ENCODE data around the gene KATNB1. TPM values are rescaled to one million over a fixed set of nuclear protein-coding genes. Genes with fewer than 3 reads are reported as not detected.

Gene KATNB1
- total and polyA plus RNA-seq, 2 experiments from 2014 or later, result 31.4 to 65.9 TPM

- no peak for TF ChIP-seq EZH2 (IDR thresholded peaks at IDR 0.05; ENCODE audit: low read depth, unreplicated experiment)
- no peak for TF ChIP-seq REST (IDR thresholded peaks at IDR 0.05; ENCODE audit: unreplicated experiment)
- TF ChIP-seq STAT1 (IDR thresholded peaks at IDR 0.05; ENCODE audit: unreplicated experiment), result no peak
- TF ChIP-seq JUNB (IDR thresholded peaks at IDR 0.05; ENCODE audit: unreplicated experiment), result no peak
- TF ChIP-seq EZH2phosphoT487 (IDR thresholded peaks at IDR 0.05; ENCODE audit: unreplicated experiment), result no peak
- TF ChIP-seq POLR2AphosphoS5 (IDR thresholded peaks at IDR 0.05; ENCODE audit: low read depth), result no peak
- no peak for TF ChIP-seq ZNF331 (CRISPR knock-in tag; IDR thresholded peaks at IDR 0.05; ENCODE audit: low read depth)
- no peak for TF ChIP-seq CTCF (conservative IDR thresholded peaks at IDR 0.05; ENCODE audit: low read depth in 2 of 2)
- no peak for TF ChIP-seq NANOG (IDR thresholded peaks at IDR 0.05; ENCODE audit: borderline replicate concordance)
- no peak for TF ChIP-seq ZNF114 (CRISPR knock-in tag; IDR thresholded peaks at IDR 0.05)
- TF ChIP-seq ETS1 (IDR thresholded peaks at IDR 0.05), result no peak
Observed at GRCh38 chr16:57805176-57805575, 69.6 kb downstream of the KATNB1 start (continued).

Small RNA genes lying within 50 kb of the gene (microRNA-seq; reads per million reads assigned to microRNA genes)
- not detected for gene MIR6772

Small RNA genes lying within 50 kb of the gene (small RNA-seq; reads per million reads assigned to genes)
- not detected for gene MIR6772 (ENCODE audit: low replicate concordance)

Other genes with a start within 250 kb of the KATNB1 start
- 26.6 and 29.1 TPM in 2 replicates for gene DOK4, start 249.3 kb upstream of the KATNB1 start, total RNA-seq (2014; rRNA removed; shearing (Covaris generic))
- gene DOK4, start 249.3 kb upstream of the KATNB1 start, polyA plus RNA-seq (2016; fragmentation: Nextera tagmentation; extraction: Ambion mirVana), result 11.4 and 12.9 TPM in 2 replicates
- gene CCDC102A, start 199.2 kb upstream of the KATNB1 start, total RNA-seq (2014; rRNA removed; shearing (Covaris generic)), result 4.7 and 5.2 TPM in 2 replicates
- 2.0 and 3.2 TPM in 2 replicates for gene CCDC102A, start 199.2 kb upstream of the KATNB1 start, polyA plus RNA-seq (2016; fragmentation: Nextera tagmentation; extraction: Ambion mirVana)
- gene ADGRG5, start 193.1 kb upstream of the KATNB1 start, total RNA-seq (2014; rRNA removed; shearing (Covaris generic)), result 5.5 and 11.1 TPM in 2 replicates
- 2.2 and 2.6 TPM in 2 replicates for gene ADGRG5, start 193.1 kb upstream of the KATNB1 start, polyA plus RNA-seq (2016; fragmentation: Nextera tagmentation; extraction: Ambion mirVana)
- 0.12 and 0.14 TPM in 2 replicates for gene ADGRG1, start 107.1 kb upstream of the KATNB1 start, total RNA-seq (2014; rRNA removed; shearing (Covaris generic))
- 0.09 and 0.47 TPM in 2 replicates for gene ADGRG1, start 107.1 kb upstream of the KATNB1 start, polyA plus RNA-seq (2016; fragmentation: Nextera tagmentation; extraction: Ambion mirVana)
- gene ADGRG3, start 67.5 kb upstream of the KATNB1 start, total RNA-seq (2014; rRNA removed; shearing (Covaris generic)), result not detected in 2 replicates
- gene ADGRG3, start 67.5 kb upstream of the KATNB1 start, polyA plus RNA-seq (2016; fragmentation: Nextera tagmentation; extraction: Ambion mirVana), result not detected in 2 replicates
- gene DRC7, start 41.0 kb upstream of the KATNB1 start, total RNA-seq (2014; rRNA removed; shearing (Covaris generic)), result not detected in 2 replicates
- not detected in 2 replicates for gene DRC7, start 41.0 kb upstream of the KATNB1 start, polyA plus RNA-seq (2016; fragmentation: Nextera tagmentation; extraction: Ambion mirVana)
- 11.5 and 12.5 TPM in 2 replicates for gene KIFC3, start 66.7 kb downstream of the KATNB1 start, total RNA-seq (2014; rRNA removed; shearing (Covaris generic))
- 4.4 and 6.6 TPM in 2 replicates for gene KIFC3, start 66.7 kb downstream of the KATNB1 start, polyA plus RNA-seq (2016; fragmentation: Nextera tagmentation; extraction: Ambion mirVana)
- gene CNGB1, start 235.4 kb downstream of the KATNB1 start, total RNA-seq (2014; rRNA removed; shearing (Covaris generic)), result not detected in 2 replicates
- gene CNGB1, start 235.4 kb downstream of the KATNB1 start, polyA plus RNA-seq (2016; fragmentation: Nextera tagmentation; extraction: Ambion mirVana), result not detected in 2 replicates

Measured in GM23338 (cell line).